ENCODE measurements around the gene RRP15.

RRP15 gene

DNA sequence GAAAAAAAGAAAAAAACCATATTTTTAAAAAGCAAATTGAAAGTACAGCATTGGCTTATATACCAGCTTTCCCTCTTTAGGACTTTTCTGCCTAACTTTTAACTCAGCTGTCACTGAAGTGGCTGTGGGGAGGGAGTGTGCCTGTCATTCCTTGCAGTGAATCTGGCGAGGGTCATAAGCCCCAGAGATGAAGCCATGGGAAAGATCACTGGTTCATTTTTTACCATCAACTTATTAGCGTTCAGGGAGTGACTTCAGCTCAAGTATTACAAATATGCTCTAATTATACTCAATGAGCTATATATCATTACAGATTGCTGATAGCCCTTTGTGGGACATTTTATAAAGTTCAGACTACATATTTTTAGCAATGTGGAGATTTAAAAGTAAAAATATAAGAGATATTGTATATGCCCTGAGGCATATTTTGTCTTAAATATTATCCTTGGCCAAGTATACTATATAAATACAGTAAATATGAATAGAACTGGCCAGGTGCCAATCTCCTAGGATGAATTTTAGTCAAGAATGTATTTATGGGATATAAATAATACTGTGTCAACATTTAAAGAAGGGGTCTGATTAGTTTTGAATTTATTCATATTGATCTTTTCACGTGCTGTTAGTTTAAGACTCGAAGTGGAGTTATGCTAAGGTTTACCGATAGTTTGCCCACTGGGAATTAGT, 64.4 kb downstream of the RRP15 start:
- TF ChIP-seq CTCF (IDR thresholded peaks at IDR 0.05; ENCODE audit: low read depth, low read length) (no peak), POLR2A (IDR thresholded peaks at IDR 0.05; ENCODE audit: extremely low read depth, insufficient read length) (no peak), MYC (IDR thresholded peaks at IDR 0.05; ENCODE audit: low read depth, low read length) (no peak)
- TF ChIP-seq, protein P1, sequence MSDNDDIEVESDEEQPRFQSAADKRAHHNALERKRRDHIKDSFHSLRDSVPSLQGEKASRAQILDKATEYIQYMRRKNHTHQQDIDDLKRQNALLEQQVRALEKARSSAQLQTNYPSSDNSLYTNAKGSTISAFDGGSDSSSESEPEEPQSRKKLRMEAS (IDR thresholded peaks at IDR 0.05; ENCODE audit: low read depth, low read length): no peak
- DNase-seq (ENCODE audit: low read depth): no peak
- no peak overlapping the region for H3K4me3 ChIP-seq (ENCODE audit: low read depth, low read length)

DNA sequence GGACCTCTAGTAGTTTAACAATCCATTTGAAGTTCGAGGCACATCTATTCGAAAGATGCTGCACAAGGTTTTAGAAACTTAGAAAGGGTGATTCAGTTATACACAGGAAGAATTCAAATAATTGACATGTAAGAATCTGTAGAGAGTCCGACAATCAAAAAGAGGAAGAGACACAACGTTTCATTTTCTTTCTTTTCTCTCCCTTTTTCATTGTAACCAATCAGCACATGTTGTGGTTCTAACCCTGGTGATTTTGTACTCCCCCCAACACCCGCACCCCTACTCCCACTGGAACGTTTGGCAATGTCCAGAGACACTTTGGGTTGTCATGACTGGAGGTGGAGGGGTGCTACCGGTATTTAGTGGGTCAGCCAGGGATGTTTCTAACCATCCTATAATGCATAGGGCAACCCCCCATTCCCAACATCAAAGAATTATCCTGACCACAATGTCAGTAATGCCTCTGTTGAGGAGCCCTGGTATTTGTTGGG, 65.0 kb downstream of the RRP15 start:
- H3K4me3 ChIP-seq (ENCODE audit: low read depth, low read length): no peak overlapping the region
- DNase-seq (ENCODE audit: low read depth): peak; percentile 25
- TF ChIP-seq MYC (IDR thresholded peaks at IDR 0.05; ENCODE audit: low read depth, low read length): no peak
- TF ChIP-seq CTCF (IDR thresholded peaks at IDR 0.05; ENCODE audit: low read depth, low read length): no peak
- TF ChIP-seq, protein P1 (IDR thresholded peaks at IDR 0.05; ENCODE audit: low read depth, low read length): no peak
- TF ChIP-seq POLR2A (IDR thresholded peaks at IDR 0.05; ENCODE audit: extremely low read depth, insufficient read length): no peak

DNA sequence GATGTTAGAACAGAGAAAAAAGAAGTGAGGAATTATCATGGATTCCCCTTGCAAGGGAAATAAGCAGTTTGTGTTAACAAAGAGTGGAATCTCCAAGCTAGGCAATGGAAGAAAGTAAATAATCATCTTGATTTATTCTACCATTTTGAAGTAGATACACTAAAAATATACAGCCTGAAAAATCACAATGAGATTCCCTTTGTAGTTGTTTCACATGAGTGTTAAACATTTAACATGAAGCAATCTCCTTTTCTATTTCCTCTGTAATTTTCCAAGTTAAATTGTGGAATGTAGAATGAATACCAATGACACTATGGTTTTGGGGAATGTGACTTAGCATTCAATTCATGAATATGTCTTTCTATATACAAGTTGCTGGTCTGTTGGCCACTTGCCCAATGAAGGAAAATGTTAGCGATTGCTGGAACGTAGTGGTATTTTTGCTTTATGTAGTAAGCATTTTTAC, 65.7 kb downstream of the RRP15 start:
- no peak for TF ChIP-seq CTCF (IDR thresholded peaks at IDR 0.05; ENCODE audit: low read depth, low read length)
- TF ChIP-seq POLR2A (IDR thresholded peaks at IDR 0.05; ENCODE audit: extremely low read depth, insufficient read length): no peak
- TF ChIP-seq, protein P1 (IDR thresholded peaks at IDR 0.05; ENCODE audit: low read depth, low read length): no peak
- no peak for TF ChIP-seq MYC (IDR thresholded peaks at IDR 0.05; ENCODE audit: low read depth, low read length)
- DNase-seq (ENCODE audit: low read depth): no peak
- no peak overlapping the region for H3K4me3 ChIP-seq (ENCODE audit: low read depth, low read length)

DNA sequence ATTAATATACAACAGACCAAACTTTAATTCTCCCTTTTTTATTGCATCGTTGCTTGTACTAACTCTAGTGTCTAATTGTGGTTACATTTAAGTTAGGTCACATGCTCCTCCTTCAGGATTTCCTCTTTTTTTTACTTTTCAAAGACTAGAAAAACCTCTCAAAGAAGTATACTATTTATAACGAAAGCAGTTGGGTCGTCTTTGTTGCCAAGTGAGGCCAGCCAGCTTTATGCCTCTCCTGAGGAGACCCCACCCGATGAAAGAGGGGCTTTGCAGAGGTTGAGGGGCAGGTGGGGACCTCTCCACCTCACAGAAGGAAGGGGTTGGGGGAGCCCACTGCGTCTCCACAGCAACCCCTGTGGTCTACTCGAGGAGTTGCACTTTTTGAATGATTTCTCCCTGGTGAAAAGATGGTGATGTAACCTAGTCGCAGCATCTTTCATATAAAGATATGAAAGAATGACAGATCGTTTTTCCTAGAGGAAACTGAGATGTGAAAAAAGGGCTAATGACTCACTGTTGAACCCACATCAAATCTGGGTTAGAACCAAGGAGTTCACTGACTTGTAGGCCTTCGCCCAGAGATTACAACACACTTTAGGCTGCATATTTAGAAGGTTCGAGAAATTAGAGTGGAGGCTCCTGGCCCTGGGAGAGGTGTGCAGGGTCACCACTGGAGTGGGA, 66.4 kb downstream of the RRP15 start:
- no peak overlapping the region for H3K4me3 ChIP-seq (ENCODE audit: low read depth, low read length)
- peak; percentile 48 for DNase-seq (ENCODE audit: low read depth)
- TF ChIP-seq CTCF (IDR thresholded peaks at IDR 0.05; ENCODE audit: low read depth, low read length): peak; percentile 40
- no peak for TF ChIP-seq MYC (IDR thresholded peaks at IDR 0.05; ENCODE audit: low read depth, low read length)

DNA sequence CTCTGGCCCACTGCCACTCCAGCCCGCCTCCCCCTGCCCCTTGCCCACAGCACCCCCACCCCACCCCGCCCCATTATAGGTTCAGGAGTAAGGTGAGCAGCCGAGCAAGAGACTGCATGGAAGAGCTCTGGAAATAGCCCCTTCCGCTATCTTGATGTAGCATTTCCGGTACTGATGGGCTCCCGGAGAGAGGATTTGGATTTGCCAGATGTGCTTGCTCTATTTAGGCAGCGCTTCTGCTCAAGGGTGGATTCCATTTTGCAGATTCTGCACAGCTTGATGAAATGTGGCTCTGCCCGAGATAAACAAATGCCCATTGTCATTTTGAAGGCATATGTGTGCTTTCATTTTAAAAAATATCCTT, 67.0 kb downstream of the RRP15 start:
- TF ChIP-seq CTCF (IDR thresholded peaks at IDR 0.05; ENCODE audit: low read depth, low read length) (no peak), POLR2A (IDR thresholded peaks at IDR 0.05; ENCODE audit: extremely low read depth, insufficient read length) (no peak), MYC (IDR thresholded peaks at IDR 0.05; ENCODE audit: low read depth, low read length) (no peak)
- TF ChIP-seq, protein P1 (IDR thresholded peaks at IDR 0.05; ENCODE audit: low read depth, low read length): no peak
- no peak for DNase-seq (ENCODE audit: low read depth)
- no peak overlapping the region for H3K4me3 ChIP-seq (ENCODE audit: low read depth, low read length)

Measured in NB4 (cell line).